ENCODE results near the gene CRISPLD2.

Gene CRISPLD2

DNA sequence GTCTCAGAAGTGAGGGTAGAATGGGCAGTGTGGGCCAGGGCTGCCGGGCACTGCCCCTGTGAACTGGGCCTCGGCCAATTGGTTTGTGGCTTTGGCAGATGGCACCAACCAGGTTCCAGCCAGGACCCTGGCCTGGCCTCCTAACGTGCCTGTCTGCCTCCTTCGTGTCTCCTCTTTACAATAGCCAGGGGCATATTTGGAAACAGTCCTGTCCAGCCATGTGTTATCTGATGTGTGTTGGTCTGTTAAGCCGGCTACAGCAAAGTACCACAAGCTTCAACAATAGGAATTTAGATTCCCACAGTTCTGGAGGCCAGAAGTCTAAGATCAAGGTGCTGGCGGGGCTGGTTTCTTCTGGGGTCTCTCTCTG is 14.6 kb downstream of the CRISPLD2 start:
- Histone ChIP-seq H3F3A (ENCODE audit: low read depth) (no peaks in the 10 kb centered on the region), H3K9me2 (replicated peaks; ENCODE audit: low read depth, low read length) (no peaks in the 10 kb centered on the region), H3K4me1 (ENCODE audit: insufficient read depth, low read length, poor library complexity, severe bottlenecking) (no peaks in the 10 kb centered on the region), H3K79me2 (ENCODE audit: insufficient read depth, low read length) (no peaks in the 10 kb centered on the region), H3K9ac (ENCODE audit: low read depth, low read length, poor library complexity, severe bottlenecking) (no peak overlapping the region), H4K20me1 (ENCODE audit: insufficient read depth, low read length, poor library complexity, severe bottlenecking) (no peaks in the 10 kb centered on the region), H3K36me3 (ENCODE audit: insufficient read depth, low read length) (no peaks in the 10 kb centered on the region), H2AFZ (ENCODE audit: low read length) (no peak overlapping the region), H3K4me3 (ENCODE audit: low read length, poor library complexity, severe bottlenecking) (no peak overlapping the region), H3K9me3 (ENCODE audit: insufficient read depth, low read depth, low read length) (no peaks in the 10 kb centered on the region), H3K4me2 (ENCODE audit: low read depth, low read length, poor library complexity, severe bottlenecking) (no peak overlapping the region), H3K27me3 (ENCODE audit: insufficient read depth, low read length, poor library complexity, severe bottlenecking) (no peaks in the 10 kb centered on the region)
- no peak for TF ChIP-seq EZH2phosphoT487 (IDR thresholded peaks at IDR 0.05; ENCODE audit: borderline replicate concordance)
- TF ChIP-seq, protein P1, sequence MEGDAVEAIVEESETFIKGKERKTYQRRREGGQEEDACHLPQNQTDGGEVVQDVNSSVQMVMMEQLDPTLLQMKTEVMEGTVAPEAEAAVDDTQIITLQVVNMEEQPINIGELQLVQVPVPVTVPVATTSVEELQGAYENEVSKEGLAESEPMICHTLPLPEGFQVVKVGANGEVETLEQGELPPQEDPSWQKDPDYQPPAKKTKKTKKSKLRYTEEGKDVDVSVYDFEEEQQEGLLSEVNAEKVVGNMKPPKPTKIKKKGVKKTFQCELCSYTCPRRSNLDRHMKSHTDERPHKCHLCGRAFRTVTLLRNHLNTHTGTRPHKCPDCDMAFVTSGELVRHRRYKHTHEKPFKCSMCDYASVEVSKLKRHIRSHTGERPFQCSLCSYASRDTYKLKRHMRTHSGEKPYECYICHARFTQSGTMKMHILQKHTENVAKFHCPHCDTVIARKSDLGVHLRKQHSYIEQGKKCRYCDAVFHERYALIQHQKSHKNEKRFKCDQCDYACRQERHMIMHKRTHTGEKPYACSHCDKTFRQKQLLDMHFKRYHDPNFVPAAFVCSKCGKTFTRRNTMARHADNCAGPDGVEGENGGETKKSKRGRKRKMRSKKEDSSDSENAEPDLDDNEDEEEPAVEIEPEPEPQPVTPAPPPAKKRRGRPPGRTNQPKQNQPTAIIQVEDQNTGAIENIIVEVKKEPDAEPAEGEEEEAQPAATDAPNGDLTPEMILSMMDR (conservative IDR thresholded peaks at IDR 0.05; ENCODE audit: low read length) = no peak

DNA sequence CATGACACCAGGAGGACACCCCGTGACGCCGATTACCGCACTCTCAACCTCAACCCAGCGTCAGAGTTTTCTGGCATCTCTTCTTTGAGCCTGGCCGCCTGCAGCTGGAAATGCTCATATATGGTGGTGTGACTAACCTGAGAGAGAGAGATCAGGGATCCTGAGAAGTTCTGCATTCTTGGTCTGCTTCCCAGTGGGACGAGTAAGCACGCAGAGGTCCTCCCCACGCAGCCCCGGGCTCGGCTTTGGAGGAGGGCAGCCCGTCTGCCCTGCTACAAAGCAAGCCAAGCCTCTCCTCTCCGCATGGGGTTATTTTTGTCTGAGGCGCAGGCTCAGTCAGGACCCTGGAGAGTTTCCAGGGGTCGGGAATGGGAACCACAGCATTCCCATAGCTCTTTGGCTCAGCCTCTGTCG is 16.5 kb downstream of the CRISPLD2 start:
- no peak overlapping the region for H3K4me2 ChIP-seq (ENCODE audit: low read depth, low read length, poor library complexity, severe bottlenecking)
- no peaks in the 10 kb centered on the region for H3K9me3 ChIP-seq (ENCODE audit: insufficient read depth, low read depth, low read length)

DNA sequence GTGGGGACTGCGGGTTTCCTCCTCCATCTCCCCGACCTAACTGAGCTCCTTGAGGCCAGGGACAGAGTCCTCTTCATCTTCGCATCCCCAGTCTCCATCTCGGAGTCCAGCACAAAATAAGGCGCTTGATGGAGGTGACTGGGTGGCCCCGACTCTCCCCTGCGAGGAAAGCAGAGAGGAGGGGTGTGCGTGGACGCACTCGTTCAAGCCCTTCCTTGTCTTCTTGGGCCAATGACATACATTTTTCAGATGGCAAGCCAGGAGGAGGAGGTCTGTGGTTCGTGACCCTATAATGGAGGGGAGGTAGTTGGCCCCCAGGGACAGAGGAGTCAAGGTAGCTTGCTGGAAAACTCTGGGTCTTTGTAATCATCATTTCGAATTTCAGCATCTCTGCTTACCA is 17.2 kb downstream of the CRISPLD2 start:
- Histone ChIP-seq H3K4me1 (ENCODE audit: insufficient read depth, low read length, poor library complexity, severe bottlenecking) (no peaks in the 10 kb centered on the region), H2AFZ (ENCODE audit: low read length) (no peak overlapping the region), H3K9me3 (ENCODE audit: insufficient read depth, low read depth, low read length) (no peaks in the 10 kb centered on the region), H4K20me1 (ENCODE audit: insufficient read depth, low read length, poor library complexity, severe bottlenecking) (no peaks in the 10 kb centered on the region), H3K79me2 (ENCODE audit: insufficient read depth, low read length) (no peaks in the 10 kb centered on the region), H3K9ac (ENCODE audit: low read depth, low read length, poor library complexity, severe bottlenecking) (no peak overlapping the region), H3K9me2 (replicated peaks; ENCODE audit: low read depth, low read length) (no peaks in the 10 kb centered on the region), H3K36me3 (ENCODE audit: insufficient read depth, low read length) (no peaks in the 10 kb centered on the region), H3K4me2 (ENCODE audit: low read depth, low read length, poor library complexity, severe bottlenecking) (no peak overlapping the region), H3K27me3 (ENCODE audit: insufficient read depth, low read length, poor library complexity, severe bottlenecking) (no peaks in the 10 kb centered on the region), H3K4me3 (ENCODE audit: low read length, poor library complexity, severe bottlenecking) (no peak overlapping the region), H3F3A (ENCODE audit: low read depth) (no peaks in the 10 kb centered on the region)
- no peak for TF ChIP-seq EZH2phosphoT487 (IDR thresholded peaks at IDR 0.05; ENCODE audit: borderline replicate concordance)
- TF ChIP-seq, protein P1 (conservative IDR thresholded peaks at IDR 0.05; ENCODE audit: low read length) = no peak

More for the DNA sequence above, 16.5 kb downstream of the CRISPLD2 start:
- Histone ChIP-seq H3K9ac (ENCODE audit: low read depth, low read length, poor library complexity, severe bottlenecking) (no peak overlapping the region), H3K27me3 (ENCODE audit: insufficient read depth, low read length, poor library complexity, severe bottlenecking) (no peaks in the 10 kb centered on the region), H3K36me3 (ENCODE audit: insufficient read depth, low read length) (no peaks in the 10 kb centered on the region), H3F3A (ENCODE audit: low read depth) (no peaks in the 10 kb centered on the region), H3K79me2 (ENCODE audit: insufficient read depth, low read length) (no peaks in the 10 kb centered on the region), H3K4me3 (ENCODE audit: low read length, poor library complexity, severe bottlenecking) (no peak overlapping the region), H4K20me1 (ENCODE audit: insufficient read depth, low read length, poor library complexity, severe bottlenecking) (no peaks in the 10 kb centered on the region), H3K9me2 (replicated peaks; ENCODE audit: low read depth, low read length) (no peaks in the 10 kb centered on the region), H2AFZ (ENCODE audit: low read length) (no peak overlapping the region), H3K4me1 (ENCODE audit: insufficient read depth, low read length, poor library complexity, severe bottlenecking) (no peaks in the 10 kb centered on the region)
- no peak for TF ChIP-seq EZH2phosphoT487 (IDR thresholded peaks at IDR 0.05; ENCODE audit: borderline replicate concordance)
- TF ChIP-seq, protein P1 (conservative IDR thresholded peaks at IDR 0.05; ENCODE audit: low read length) = no peak

All from Loucy (cell line).